VCaP (cell line): ENCODE data around the gene GPR107.
A peak's percentile ranks its signal among the peaks of the same experiment; 100 is the strongest.

Experiments used
- H3K27ac ChIP-seq: fragments of 450-650 bp; 2 replicates; pipeline ENCODE4 v1.5.1; 2017
- CTCF ChIP-seq: fragments of 450-650 bp; conservative IDR thresholded peaks from 2 replicates; pipeline ENCODE4 v1.5.1; 2017; ENCODE audit warnings: mild to moderate bottlenecking, moderate library complexity

The GPR107 gene

GRCh38 chr9:130171226-130172148 is 117.8 kb downstream of the GPR107 start:
- H3K27ac ChIP-seq = peak overlapping the region; percentile 63; the same call in 1 of the 2 replicates
- no peak for TF ChIP-seq CTCF

DNA sequence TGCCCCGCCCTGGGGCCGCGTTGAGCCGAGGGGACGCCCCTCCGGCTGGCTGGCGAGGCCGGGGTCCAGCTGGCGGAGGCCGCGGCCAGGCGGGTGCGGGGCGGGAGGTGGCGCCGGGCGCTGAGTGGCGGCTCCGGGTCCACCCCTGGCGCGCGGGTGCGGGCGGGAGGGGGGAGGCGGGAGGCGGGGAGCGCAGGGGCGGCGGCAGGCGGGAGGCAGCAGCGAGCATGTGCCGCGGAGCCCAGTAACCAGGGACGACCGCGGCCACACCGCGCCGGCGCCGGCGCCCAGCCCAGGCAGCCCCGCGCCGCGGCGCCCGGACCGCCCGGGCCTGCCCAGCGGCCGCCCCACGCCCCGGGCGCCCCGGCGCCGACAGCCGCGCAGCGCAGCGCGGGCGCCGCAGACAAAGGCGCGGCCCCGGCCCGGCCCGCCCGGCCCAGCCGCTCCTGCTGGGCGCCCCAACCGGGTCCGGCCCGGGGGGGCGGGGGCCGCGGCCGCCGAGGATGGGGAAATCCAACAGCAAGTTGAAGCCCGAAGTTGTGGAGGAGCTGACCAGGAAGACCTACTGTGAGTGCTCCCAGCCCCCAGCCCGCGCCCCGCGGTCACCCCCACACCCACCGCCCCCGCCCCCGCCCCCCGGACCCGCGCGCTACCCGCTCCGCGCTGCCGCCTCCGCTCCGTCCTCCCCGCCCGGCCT is 118.6 kb downstream of the GPR107 start, which contains the start of gene NCS1:
TSS of gene NCS1 (plus strand) at position 244 of the 697 bp plus-strand sequence. CDS start at position 504, 260 bp downstream.
- TF ChIP-seq CTCF = no peak
- H3K27ac ChIP-seq = peak within 1 kb of the TSS; percentile 63; the same call in 1 of the 2 replicates

DNA sequence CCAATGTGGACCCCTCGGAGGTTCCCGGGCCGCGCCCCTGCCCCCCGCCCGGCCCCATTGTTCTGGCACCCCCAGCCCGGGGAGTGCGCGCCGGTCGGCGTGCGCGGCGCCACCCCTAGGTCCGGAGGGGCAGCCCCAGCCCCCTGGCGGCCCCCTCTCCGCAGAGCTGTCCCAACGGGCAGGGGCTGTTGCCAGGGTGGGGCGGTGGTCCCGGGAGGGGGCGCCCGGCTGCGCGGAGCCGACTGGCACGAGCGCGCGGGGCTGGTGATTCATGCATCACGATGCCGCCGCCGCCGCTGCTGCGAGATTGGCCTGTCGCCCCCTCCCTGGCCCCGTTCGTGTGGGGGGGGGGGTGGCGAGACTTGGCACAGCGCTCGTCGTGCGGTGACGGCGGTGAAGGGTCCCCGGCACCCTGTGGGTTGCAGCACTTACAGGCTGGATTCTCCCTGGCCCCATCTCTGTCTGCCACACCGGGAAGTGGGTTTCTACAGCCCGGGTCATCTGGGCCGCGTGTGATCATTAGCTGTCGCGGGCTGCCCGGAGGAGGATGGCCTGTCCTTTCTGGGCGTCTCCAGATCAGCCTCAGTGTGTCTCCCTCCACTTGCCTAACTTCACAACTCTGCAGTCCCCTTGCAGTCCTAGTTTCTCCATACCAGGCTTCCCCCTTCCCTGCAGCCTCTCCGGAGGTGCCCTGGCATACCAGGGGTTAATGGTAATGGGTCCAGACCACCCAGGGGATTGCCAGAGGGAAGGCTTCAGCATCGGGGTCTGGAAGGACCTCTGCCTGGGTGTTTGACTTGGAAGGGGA is 119.4 kb downstream of the GPR107 start:
- TF ChIP-seq CTCF = 0 out of 2 replicates have a peak, but pooled peaks have one; percentile 7
- H3K27ac ChIP-seq = peak overlapping the region; percentile 63; the same call in 1 of the 2 replicates

DNA sequence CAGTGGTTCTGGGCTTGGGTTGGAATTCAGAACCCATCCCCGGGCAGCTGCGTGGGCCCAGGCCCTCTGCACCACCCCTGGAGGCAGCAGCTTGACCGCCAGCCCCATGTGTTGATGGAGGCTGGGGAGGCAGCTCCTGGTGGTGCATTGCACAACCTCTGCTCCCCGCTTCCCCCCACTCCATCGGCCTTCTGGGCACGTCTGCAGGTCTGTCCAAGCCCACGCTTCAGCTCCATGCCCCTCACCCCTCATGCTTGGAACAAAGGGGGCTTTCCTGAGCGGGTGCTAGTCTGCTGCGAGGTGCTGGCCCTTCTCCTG is 119.9 kb downstream of the GPR107 start:
- H3K27ac ChIP-seq = peak overlapping the region; percentile 63; the same call in 1 of the 2 replicates
- TF ChIP-seq CTCF = no peak

DNA sequence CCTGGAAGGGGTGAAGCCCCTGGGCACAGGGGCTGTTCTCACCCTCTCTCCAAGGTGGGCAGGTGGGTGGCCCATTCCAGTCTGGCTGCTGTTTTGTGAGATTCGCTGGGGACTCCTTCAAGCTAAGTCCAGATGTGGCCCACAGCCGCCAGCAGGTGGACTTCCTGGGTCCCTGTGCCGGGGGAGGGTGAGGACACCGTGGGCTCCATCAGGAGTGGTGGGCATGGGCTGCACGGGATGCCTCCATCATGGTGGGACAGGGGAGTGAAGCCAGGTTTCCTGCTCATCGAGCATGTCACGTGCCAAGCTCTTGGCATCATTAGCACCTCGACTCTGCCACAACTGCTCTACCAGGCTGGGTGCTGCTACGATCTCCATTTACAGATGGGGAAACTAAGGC is 120.3 kb downstream of the GPR107 start:
- no peak for TF ChIP-seq CTCF
- H3K27ac ChIP-seq = no peak overlapping the region

- TF ChIP-seq CTCF = no peak
- no peak overlapping the region for H3K27ac ChIP-seq
These were observed 121.2 kb downstream of the GPR107 start for GRCh38 chr9:130174920-130175321.
